Measurements from ENCODE around the gene PRKCI.

PRKCI gene

DNA sequence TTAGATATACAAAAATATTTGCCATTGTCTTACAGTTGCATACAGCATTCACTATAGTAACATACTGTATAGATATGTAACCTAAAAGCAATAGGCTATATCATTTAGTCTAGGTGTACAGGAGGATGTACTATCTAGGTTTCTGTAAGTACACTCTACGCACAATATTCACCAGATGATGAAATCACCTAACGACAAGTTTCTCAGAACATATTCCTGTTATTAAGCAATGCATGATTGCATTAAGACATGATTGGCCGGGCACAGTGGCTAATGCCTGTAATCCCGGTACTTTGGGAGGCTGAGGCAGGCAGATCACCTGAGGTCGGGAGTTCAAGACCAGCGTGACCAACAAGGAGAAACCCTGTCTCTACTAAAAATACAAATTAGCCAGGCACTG, 14.5 kb upstream of the PRKCI start:
- Histone ChIP-seq H3K9ac (ENCODE audit: low read depth, low read length) (no peak overlapping the region), H4K20me1 (ENCODE audit: insufficient read depth, low read length) (no peaks in the 10 kb centered on the region), H2AFZ (ENCODE audit: low read depth, low read length) (no peak overlapping the region), H3K4me1 (ENCODE audit: insufficient read depth, low read length) (no peaks in the 10 kb centered on the region), H3K27ac (ENCODE audit: low read length) (no peak overlapping the region), H3K4me3 (ENCODE audit: low read depth in 1 of 2, low read length in 2 of 2) (no peak overlapping the region), H3K79me2 (ENCODE audit: insufficient read depth, low read length) (no peaks in the 10 kb centered on the region), H3K4me2 (ENCODE audit: insufficient read depth, low read length) (no peak overlapping the region), H3K36me3 (ENCODE audit: insufficient read depth, low read length) (no peaks in the 10 kb centered on the region), H3K27me3 (ENCODE audit: insufficient read depth, low read length, poor library complexity) (peaks cover 4% of the 10 kb centered on the region), H3K9me3 (ENCODE audit: insufficient read depth, low read length, severe bottlenecking) (no peaks in the 10 kb centered on the region)
- DNase-seq (no peak), ATAC-seq (ENCODE audit: insufficient read depth, low read depth) (no peak)
- no peak for TF ChIP-seq EZH2 (IDR thresholded peaks at IDR 0.05; ENCODE audit: borderline replicate concordance, low read depth, low read length, severe bottlenecking)
- TF ChIP-seq, protein P1, sequence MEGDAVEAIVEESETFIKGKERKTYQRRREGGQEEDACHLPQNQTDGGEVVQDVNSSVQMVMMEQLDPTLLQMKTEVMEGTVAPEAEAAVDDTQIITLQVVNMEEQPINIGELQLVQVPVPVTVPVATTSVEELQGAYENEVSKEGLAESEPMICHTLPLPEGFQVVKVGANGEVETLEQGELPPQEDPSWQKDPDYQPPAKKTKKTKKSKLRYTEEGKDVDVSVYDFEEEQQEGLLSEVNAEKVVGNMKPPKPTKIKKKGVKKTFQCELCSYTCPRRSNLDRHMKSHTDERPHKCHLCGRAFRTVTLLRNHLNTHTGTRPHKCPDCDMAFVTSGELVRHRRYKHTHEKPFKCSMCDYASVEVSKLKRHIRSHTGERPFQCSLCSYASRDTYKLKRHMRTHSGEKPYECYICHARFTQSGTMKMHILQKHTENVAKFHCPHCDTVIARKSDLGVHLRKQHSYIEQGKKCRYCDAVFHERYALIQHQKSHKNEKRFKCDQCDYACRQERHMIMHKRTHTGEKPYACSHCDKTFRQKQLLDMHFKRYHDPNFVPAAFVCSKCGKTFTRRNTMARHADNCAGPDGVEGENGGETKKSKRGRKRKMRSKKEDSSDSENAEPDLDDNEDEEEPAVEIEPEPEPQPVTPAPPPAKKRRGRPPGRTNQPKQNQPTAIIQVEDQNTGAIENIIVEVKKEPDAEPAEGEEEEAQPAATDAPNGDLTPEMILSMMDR (IDR thresholded peaks at IDR 0.05; ENCODE audit: borderline replicate concordance, extremely low read depth, low read length, poor library complexity, severe bottlenecking): no peak

GRCh38 chr3:170211668-170212067, 10.6 kb upstream of the PRKCI start:
- Histone ChIP-seq H3K36me3 (ENCODE audit: insufficient read depth, low read length) (no peaks in the 10 kb centered on the region), H3K9me3 (ENCODE audit: insufficient read depth, low read length, severe bottlenecking) (no peaks in the 10 kb centered on the region), H2AFZ (ENCODE audit: low read depth, low read length) (no peak overlapping the region), H4K20me1 (ENCODE audit: insufficient read depth, low read length) (no peaks in the 10 kb centered on the region), H3K9ac (ENCODE audit: low read depth, low read length) (no peak overlapping the region), H3K4me3 (ENCODE audit: low read depth in 1 of 2, low read length in 2 of 2) (no peak overlapping the region), H3K4me1 (ENCODE audit: insufficient read depth, low read length) (no peaks in the 10 kb centered on the region), H3K79me2 (ENCODE audit: insufficient read depth, low read length) (no peaks in the 10 kb centered on the region), H3K4me2 (ENCODE audit: insufficient read depth, low read length) (no peak overlapping the region), H3K27me3 (ENCODE audit: insufficient read depth, low read length, poor library complexity) (no peaks in the 10 kb centered on the region), H3K27ac (ENCODE audit: low read length) (no peak overlapping the region)
- no peak for DNase-seq
- no peak for ATAC-seq (ENCODE audit: insufficient read depth, low read depth)
- no peak for TF ChIP-seq EZH2 (IDR thresholded peaks at IDR 0.05; ENCODE audit: borderline replicate concordance, low read depth, low read length, severe bottlenecking)
- TF ChIP-seq, protein P1 (IDR thresholded peaks at IDR 0.05; ENCODE audit: borderline replicate concordance, extremely low read depth, low read length, poor library complexity, severe bottlenecking): no peak

GRCh38 chr3:170219850-170220249, 2.4 kb upstream of the PRKCI start:
- Histone ChIP-seq H3K9ac (ENCODE audit: low read depth, low read length) (no peak overlapping the region), H3K27ac (ENCODE audit: low read length) (no peak overlapping the region), H3K9me3 (ENCODE audit: insufficient read depth, low read length, severe bottlenecking) (no peaks in the 10 kb centered on the region), H3K79me2 (ENCODE audit: insufficient read depth, low read length) (peaks cover 19% of the 10 kb centered on the region), H2AFZ (ENCODE audit: low read depth, low read length) (no peak overlapping the region), H3K27me3 (ENCODE audit: insufficient read depth, low read length, poor library complexity) (no peaks in the 10 kb centered on the region), H4K20me1 (ENCODE audit: insufficient read depth, low read length) (no peaks in the 10 kb centered on the region), H3K4me3 (ENCODE audit: low read depth in 1 of 2, low read length in 2 of 2) (no peak overlapping the region), H3K4me2 (ENCODE audit: insufficient read depth, low read length) (no peak overlapping the region), H3K4me1 (ENCODE audit: insufficient read depth, low read length) (peaks cover 26% of the 10 kb centered on the region), H3K36me3 (ENCODE audit: insufficient read depth, low read length) (no peaks in the 10 kb centered on the region)
- TF ChIP-seq EZH2 (IDR thresholded peaks at IDR 0.05; ENCODE audit: borderline replicate concordance, low read depth, low read length, severe bottlenecking): no peak
- TF ChIP-seq, protein P1 (IDR thresholded peaks at IDR 0.05; ENCODE audit: borderline replicate concordance, extremely low read depth, low read length, poor library complexity, severe bottlenecking): no peak
- DNase-seq: no peak
- no peak for ATAC-seq (ENCODE audit: insufficient read depth, low read depth)

- Histone ChIP-seq H3K27me3 (ENCODE audit: insufficient read depth, low read length, poor library complexity) (no peaks in the 10 kb centered on the region), H3K79me2 (ENCODE audit: insufficient read depth, low read length) (peaks cover 27% of the 10 kb centered on the region), H3K9ac (ENCODE audit: low read depth, low read length) (no peak overlapping the region), H3K4me3 (ENCODE audit: low read depth in 1 of 2, low read length in 2 of 2) (no peak overlapping the region), H3K27ac (ENCODE audit: low read length) (no peak overlapping the region), H2AFZ (ENCODE audit: low read depth, low read length) (no peak overlapping the region), H3K36me3 (ENCODE audit: insufficient read depth, low read length) (no peaks in the 10 kb centered on the region), H3K9me3 (ENCODE audit: insufficient read depth, low read length, severe bottlenecking) (no peaks in the 10 kb centered on the region), H3K4me1 (ENCODE audit: insufficient read depth, low read length) (peaks cover 26% of the 10 kb centered on the region), H3K4me2 (ENCODE audit: insufficient read depth, low read length) (no peak overlapping the region), H4K20me1 (ENCODE audit: insufficient read depth, low read length) (no peaks in the 10 kb centered on the region)
- TF ChIP-seq, protein P1 (IDR thresholded peaks at IDR 0.05; ENCODE audit: borderline replicate concordance, extremely low read depth, low read length, poor library complexity, severe bottlenecking): no peak
- no peak for TF ChIP-seq EZH2 (IDR thresholded peaks at IDR 0.05; ENCODE audit: borderline replicate concordance, low read depth, low read length, severe bottlenecking)
- ATAC-seq (ENCODE audit: insufficient read depth, low read depth): no peak
- DNase-seq: no peak
These were observed 1.4 kb upstream of the PRKCI start for GRCh38 chr3:170220871-170221270.

Measured in DND-41 (cell line).